Left renal pelvis (tissue), 4 donors: ENCODE measurements around the gene CCDC184. TPM values are rescaled to one million over a fixed set of nuclear protein-coding genes. Genes with fewer than 3 reads are reported as not detected.
"Not testable (repeated sequence)": the region's sequence is repeated elsewhere in the genome, so short reads cannot be mapped to it uniquely, and the experiment has no call there.

Experiments
- DNase-seq, 4 donors: peaks; one replicate each; pipeline ENCODE4 v3.0.0-alpha.2; 2013; ENCODE audit warnings: low read depth in 4 of 4, low spot score in 3 of 4
- polyA plus RNA-seq, 4 donors: library from polyadenylated mRNA; unstranded; fragments of 120-200 nt; gene quantifications; one replicate each; pipeline ENCODE4 v1.2.1, GENCODE V29; 2013; ENCODE audit not compliant: insufficient read length in 4 of 4

Gene CCDC184
- 1 to 10 TPM in 1 of 4 donors, under 1 TPM in 3; 0.34 to 2.3 (median 0.50) TPM for polyA plus RNA-seq

GRCh38 chr12:48183091-48183875, at the start of gene CCDC184:
Gene CCDC184, plus strand, starts transcription at chr12:48183644. Its CDS starts 479 bp downstream, at chr12:48184123.
- DNase-seq, result peak in 2 of 4 donors; percentile 63 to 67

- no peak for DNase-seq
Observed at GRCh38 chr12:48135027-48135426, 48.4 kb upstream of the CCDC184 start.

GRCh38 chr12:48142818-48143674, 40.4 kb upstream of the CCDC184 start:
- DNase-seq, result no peak

GRCh38 chr12:48143898-48144297, 39.5 kb upstream of the CCDC184 start:
- DNase-seq, result no peak

GRCh38 chr12:48145981-48146380, 37.5 kb upstream of the CCDC184 start:
- no peak for DNase-seq

GRCh38 chr12:48151103-48151771, 32.2 kb upstream of the CCDC184 start:
- DNase-seq, result no peak

GRCh38 chr12:48155786-48156185, 27.7 kb upstream of the CCDC184 start:
- DNase-seq, result not testable (repeated sequence)

GRCh38 chr12:48156652-48157017, 26.8 kb upstream of the CCDC184 start:
- DNase-seq, result no peak

GRCh38 chr12:48157018-48157888, 26.2 kb upstream of the CCDC184 start, which contains the start of gene ASB8:
Gene ASB8, minus strand, starts transcription at chr12:48157515. Its CDS starts 4,019 bp downstream, at chr12:48153496.
- peak; percentile 95 to 96 (median 96) for DNase-seq

GRCh38 chr12:48157889-48158370, 25.5 kb upstream of the CCDC184 start:
- DNase-seq, result no peak

- no peak for DNase-seq
Observed at GRCh38 chr12:48160046-48160445, 23.4 kb upstream of the CCDC184 start.

GRCh38 chr12:48160807-48161206, 22.6 kb upstream of the CCDC184 start:
- no peak for DNase-seq

- DNase-seq, result no peak
Observed at GRCh38 chr12:48163150-48163747, 20.2 kb upstream of the CCDC184 start.

- no peak for DNase-seq
Observed at GRCh38 chr12:48164451-48164850, 19.0 kb upstream of the CCDC184 start.

- no peak for DNase-seq
Observed at GRCh38 chr12:48165089-48165981, 18.1 kb upstream of the CCDC184 start.

- no peak for DNase-seq
Observed at GRCh38 chr12:48169011-48169410, 14.4 kb upstream of the CCDC184 start.

- DNase-seq, result no peak
Observed at GRCh38 chr12:48175613-48176416, 7.6 kb upstream of the CCDC184 start.

- no peak for DNase-seq
Observed at GRCh38 chr12:48176417-48176751, 7.1 kb upstream of the CCDC184 start.
